CD14-positive monocyte (primary cell): ENCODE data around the gene SYT7. TPM values are rescaled to one million over a fixed set of nuclear protein-coding genes. Genes with fewer than 3 reads are reported as not detected.
"Not testable (repeated sequence)": the region's sequence is repeated elsewhere in the genome, so short reads cannot be mapped to it uniquely, and the experiment has no call there.

ENCODE experiments used
- DNase-seq, 3 donors: peaks; one replicate each; pipeline ENCODE4 v3.0.0-alpha.2; 2011 to 2022
- H2AFZ ChIP-seq: 2 replicates; pipeline ENCODE4 v1.6.0; 2012; ENCODE audit warnings: mild to moderate bottlenecking, low read depth, low read length, inconsistent platforms; ENCODE audit not compliant: insufficient read depth, poor library complexity, severe bottlenecking
- H3K27ac ChIP-seq, 2 donors: 1 replicate in 1 of 2; 2 replicates in 1 of 2; pipeline ENCODE4 v1.5.1; 2012 to 2013; ENCODE audit warnings: low read length in 2 of 2, control low read depth in 1 of 2, inconsistent platforms in 1 of 2, low read depth in 1 of 2, mild to moderate bottlenecking in 1 of 2
- H3K27me3 ChIP-seq, 2 donors: one replicate each; pipeline versions ENCODE4 v1.6.0 to v1.6.1; 2011 to 2013; ENCODE audit warnings: low read length in 2 of 2; ENCODE audit not compliant: control insufficient read depth in 2 of 2, insufficient read depth in 2 of 2
- H3K36me3 ChIP-seq, 2 donors: replicated peaks in 1 of 2; 1 replicate in 1 of 2; 2 replicates in 1 of 2; pipeline versions ENCODE4 v1.5.1 to v1.6.1; 2012 to 2013; ENCODE audit warnings: low read length in 2 of 2, control low read depth in 1 of 2, inconsistent platforms in 1 of 2, mild to moderate bottlenecking in 1 of 2; ENCODE audit not compliant: insufficient read depth in 2 of 2, control insufficient read depth in 1 of 2
- H3K4me1 ChIP-seq, 2 donors: 1 replicate in 1 of 2; 2 replicates in 1 of 2; pipeline versions ENCODE4 v1.5.1 to v1.6.1; 2012 to 2013; ENCODE audit warnings: low read length in 2 of 2, control low read depth in 1 of 2, inconsistent platforms in 1 of 2, mild to moderate bottlenecking in 1 of 2, moderate library complexity in 1 of 2; ENCODE audit not compliant: insufficient read depth in 2 of 2, control insufficient read depth in 1 of 2
- H3K4me2 ChIP-seq: replicated peaks from 2 replicates; pipeline ENCODE3; 2012; ENCODE audit warnings: low read length, moderate library complexity, mild to moderate bottlenecking; ENCODE audit not compliant: poor library complexity, severe bottlenecking; ENCODE audit errors: extremely low read depth
- H3K4me3 ChIP-seq, 3 experiments: fragments of 200-600 bp in 1 of 3; sonication (generic) in 1 of 3; replicated peaks in 1 of 3; 1 replicate in 2 of 3; 2 replicates in 1 of 3; pipeline ENCODE4 v1.5.1; 2011 to 2013; ENCODE audit warnings: low read length in 3 of 3, mild to moderate bottlenecking in 3 of 3, control low read depth in 2 of 3, low read depth in 2 of 3, inconsistent platforms in 1 of 3, moderate library complexity in 1 of 3
- H3K79me2 ChIP-seq: 2 replicates; pipeline ENCODE4 v1.6.0; 2012; ENCODE audit warnings: mild to moderate bottlenecking, control low read depth, inconsistent platforms, low read length, moderate library complexity; ENCODE audit not compliant: insufficient read depth
- H3K9ac ChIP-seq: 2 replicates; pipeline ENCODE4 v1.6.0; 2017; ENCODE audit warnings: low read length, mild to moderate bottlenecking; ENCODE audit not compliant: insufficient read depth, poor library complexity, severe bottlenecking
- H3K9me3 ChIP-seq, 2 donors: replicated peaks in 1 of 2; 1 replicate in 1 of 2; 2 replicates in 1 of 2; pipeline versions ENCODE4 v1.5.1 to v1.6.1; 2012 to 2013; ENCODE audit warnings: low read length in 2 of 2, control low read depth in 1 of 2; ENCODE audit not compliant: control insufficient read depth in 1 of 2, insufficient read depth in 1 of 2
- H4K20me1 ChIP-seq: 2 replicates; pipeline ENCODE4 v1.6.0; 2012; ENCODE audit warnings: mild to moderate bottlenecking, low read length, control low read depth, moderate library complexity; ENCODE audit not compliant: insufficient read depth
- H3K27ac Mint-ChIP-seq, 7 donors: one replicate each; pipeline ENCODE4 v1.8.0; 2020; ENCODE audit warnings: mild to moderate bottlenecking in 7 of 7, mixed read lengths in 7 of 7, moderate library complexity in 6 of 7, inconsistent platforms in 2 of 7
- H3K27me3 Mint-ChIP-seq, 3 donors: one replicate each; pipeline ENCODE4 v1.8.0; 2021 to 2022; ENCODE audit warnings: low read depth in 3 of 3, mild to moderate bottlenecking in 3 of 3, mixed read lengths in 3 of 3, moderate library complexity in 3 of 3, inconsistent platforms in 1 of 3
- H3K36me3 Mint-ChIP-seq, 2 donors: one replicate each; pipeline ENCODE4 v1.8.0; 2020; ENCODE audit warnings: mixed read lengths in 2 of 2, inconsistent platforms in 1 of 2, mild to moderate bottlenecking in 1 of 2
- H3K4me1 Mint-ChIP-seq: one replicate; pipeline ENCODE4 v1.8.0; 2020; ENCODE audit warnings: mild to moderate bottlenecking, mixed read lengths
- H3K4me3 Mint-ChIP-seq, 2 donors: one replicate each; pipeline ENCODE4 v1.8.0; 2020; ENCODE audit warnings: mild to moderate bottlenecking in 2 of 2, mixed read lengths in 2 of 2, moderate library complexity in 1 of 2
- H3K9me3 Mint-ChIP-seq, 7 donors: one replicate each; pipeline ENCODE4 v1.8.0; 2020 to 2022; ENCODE audit warnings: mixed read lengths in 7 of 7, mild to moderate bottlenecking in 6 of 7, moderate library complexity in 6 of 7, inconsistent platforms in 2 of 7
- WGBS: methylation state at CpG from one replicate; pipeline ENCODE4 v1.1.5; 2013; ENCODE audit warnings: missing lambda C conversion rate; ENCODE audit not compliant: insufficient coverage; 5-methylcytosine and 5-hydroxymethylcytosine counted together
- intact Hi-C, 2 donors: fragments of 100-400 bp; cut with micrococcal nuclease; formaldehyde crosslinking; loops; one replicate each; pipeline versions ENCODE4 v1.15.0 to v1.15.1; 2023
- polyA plus RNA-seq, 3 donors: library from polyadenylated mRNA; depleted of rRNA in 1 of 3; unstranded in 2 of 3; stranded (reverse) in 1 of 3; fragments of 300-500 nt in 2 of 3; fragments of >200 nt in 1 of 3; fragmentation: Illumina TruSeq in 2 of 3; gene quantifications; 1 replicate in 2 of 3; 2 replicates in 1 of 3; pipeline ENCODE4 v1.2.3, GENCODE V29; 2012 to 2021
- TF ChIP-seq, protein P1 (sequence below): fragments of 200-600 bp; IDR thresholded peaks from one replicate; pipeline ENCODE4 v1.8.0; 2022; ENCODE audit warnings: antibody characterized with exemption, mild to moderate bottlenecking

Gene SYT7
- polyA plus RNA-seq, 3 donors = not detected

DNA sequence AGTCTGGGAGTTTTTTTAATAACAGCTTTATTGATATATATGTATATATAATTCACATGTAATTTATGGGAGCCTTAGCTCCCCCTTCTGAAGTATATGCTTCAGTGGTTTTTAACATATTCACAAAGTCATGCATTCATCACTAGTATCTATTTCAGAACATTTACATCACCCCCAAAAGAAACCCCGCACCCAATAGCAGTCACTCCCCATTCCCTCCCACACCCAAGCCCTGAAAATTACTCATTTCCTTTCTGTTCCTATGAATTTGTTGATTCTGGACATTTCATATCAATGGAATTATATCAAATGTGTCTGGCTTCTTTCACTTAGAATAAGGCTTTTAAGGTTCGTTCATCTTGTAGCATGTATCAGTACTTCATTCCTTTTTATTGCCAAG, 35.6 kb upstream of the SYT7 start:
- Histone ChIP-seq H3K27me3 (peaks cover 0 to 3% of the 10 kb centered on the region in 2 donors), H3K36me3 (no peaks in the 10 kb centered on the region), H2AFZ (no peak overlapping the region), H3K4me2 (no peak overlapping the region), H3K4me3 (no peak overlapping the region), H3K79me2 (no peaks in the 10 kb centered on the region), H4K20me1 (no peaks in the 10 kb centered on the region), H3K9ac (no peak overlapping the region), H3K27ac (no peak overlapping the region), H3K4me1 (no peaks in the 10 kb centered on the region), H3K9me3 (no peaks in the 10 kb centered on the region)
- WGBS = no CpG with 5 or more reads among the region's 2 CpGs
- Mint-ChIP-seq H3K4me3 (no peak overlapping the region), H3K27ac (no peak overlapping the region), H3K4me1 (no peaks in the 10 kb centered on the region), H3K36me3 (no peaks in the 10 kb centered on the region), H3K27me3 (peaks cover 0 to 23% (median 9%) of the 10 kb centered on the region in 3 donors), H3K9me3 (peaks cover 0 to 4% (median 0%) of the 10 kb centered on the region in 7 donors)
- intact Hi-C loops = no loop called here
- no peak for DNase-seq
- TF ChIP-seq, protein P1, sequence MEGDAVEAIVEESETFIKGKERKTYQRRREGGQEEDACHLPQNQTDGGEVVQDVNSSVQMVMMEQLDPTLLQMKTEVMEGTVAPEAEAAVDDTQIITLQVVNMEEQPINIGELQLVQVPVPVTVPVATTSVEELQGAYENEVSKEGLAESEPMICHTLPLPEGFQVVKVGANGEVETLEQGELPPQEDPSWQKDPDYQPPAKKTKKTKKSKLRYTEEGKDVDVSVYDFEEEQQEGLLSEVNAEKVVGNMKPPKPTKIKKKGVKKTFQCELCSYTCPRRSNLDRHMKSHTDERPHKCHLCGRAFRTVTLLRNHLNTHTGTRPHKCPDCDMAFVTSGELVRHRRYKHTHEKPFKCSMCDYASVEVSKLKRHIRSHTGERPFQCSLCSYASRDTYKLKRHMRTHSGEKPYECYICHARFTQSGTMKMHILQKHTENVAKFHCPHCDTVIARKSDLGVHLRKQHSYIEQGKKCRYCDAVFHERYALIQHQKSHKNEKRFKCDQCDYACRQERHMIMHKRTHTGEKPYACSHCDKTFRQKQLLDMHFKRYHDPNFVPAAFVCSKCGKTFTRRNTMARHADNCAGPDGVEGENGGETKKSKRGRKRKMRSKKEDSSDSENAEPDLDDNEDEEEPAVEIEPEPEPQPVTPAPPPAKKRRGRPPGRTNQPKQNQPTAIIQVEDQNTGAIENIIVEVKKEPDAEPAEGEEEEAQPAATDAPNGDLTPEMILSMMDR = no peak

DNA sequence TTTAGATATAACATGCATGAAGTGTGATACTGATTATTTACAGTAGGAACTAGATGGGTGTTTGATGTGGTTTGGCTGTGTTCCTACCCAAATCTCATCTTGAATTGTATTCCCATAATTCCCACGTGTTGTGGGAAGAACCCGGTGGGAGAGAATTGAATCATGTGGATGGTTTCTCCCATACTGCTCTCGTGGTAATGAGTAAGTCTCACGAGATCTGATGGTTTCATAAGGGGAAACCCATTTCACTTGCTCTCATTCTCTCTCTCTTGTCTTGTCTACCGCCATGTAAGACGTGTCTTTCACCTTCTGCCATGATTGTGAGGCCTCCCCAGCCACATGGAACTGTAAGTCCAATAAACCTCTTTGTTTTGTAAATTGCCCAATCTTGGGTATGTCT, 33.9 kb upstream of the SYT7 start:
- H3K27me3 Mint-ChIP-seq = peaks cover 0 to 23% (median 7%) of the 10 kb centered on the region in 3 donors
- WGBS = no CpG with 5 or more reads among the region's 6 CpGs
- H3K27ac Mint-ChIP-seq, H3K27me3 ChIP-seq, intact Hi-C loops, H3K4me3 Mint-ChIP-seq, H4K20me1 ChIP-seq, H3K4me2 ChIP-seq, H3K36me3 Mint-ChIP-seq, H3K36me3 ChIP-seq, H3K4me1 ChIP-seq, H2AFZ ChIP-seq, H3K27ac ChIP-seq, H3K79me2 ChIP-seq, H3K9me3 Mint-ChIP-seq, H3K4me1 Mint-ChIP-seq, DNase-seq, H3K9me3 ChIP-seq, H3K9ac ChIP-seq, H3K4me3 ChIP-seq: not testable (repeated sequence)
